ENCODE measurements around the gene UFSP1.

The UFSP1 gene

DNA sequence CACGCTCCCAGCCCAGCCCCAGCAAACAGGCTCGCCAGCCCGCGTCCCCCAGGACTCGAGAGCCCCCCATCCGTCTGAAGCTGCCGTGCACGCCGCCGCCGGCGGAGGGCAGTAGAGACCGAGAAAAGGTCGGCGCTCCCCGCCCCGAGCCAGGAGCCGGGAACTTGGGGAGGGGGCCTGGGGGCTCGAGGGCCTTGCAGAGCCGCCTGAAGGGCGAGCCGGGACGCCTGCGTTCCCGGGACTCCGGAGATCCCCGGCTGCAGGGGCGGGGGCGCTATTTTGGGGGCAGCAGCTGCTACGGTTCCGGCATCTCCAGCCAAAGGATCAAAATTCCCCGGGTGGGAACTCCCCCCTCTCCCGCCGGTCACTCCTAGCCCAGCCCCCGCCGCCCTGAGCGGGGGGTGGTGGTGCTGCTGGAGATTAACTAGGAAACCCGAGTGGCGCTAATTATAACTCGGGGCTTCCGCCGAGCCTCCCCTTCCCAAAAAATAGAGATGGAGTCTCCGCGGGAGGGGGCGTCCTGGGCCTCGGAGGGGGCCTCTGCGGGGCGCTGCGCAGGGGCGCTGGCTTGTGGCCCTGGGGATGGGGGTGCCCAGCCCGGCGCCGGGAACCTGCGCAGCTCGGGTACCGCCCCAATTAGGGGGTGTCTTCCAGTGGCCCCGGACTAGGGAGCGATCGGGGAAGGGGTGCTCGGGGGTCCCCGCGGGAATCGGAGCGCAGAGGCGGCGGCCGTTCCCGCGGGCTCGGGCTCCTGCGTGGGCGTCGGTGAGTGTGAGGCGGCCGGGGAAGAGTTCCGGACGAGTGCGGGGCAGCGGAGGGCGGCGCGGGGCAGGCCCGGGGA is 5.6 kb upstream of the UFSP1 start:
- DNase-seq: peak; percentile 31 to 68

DNA sequence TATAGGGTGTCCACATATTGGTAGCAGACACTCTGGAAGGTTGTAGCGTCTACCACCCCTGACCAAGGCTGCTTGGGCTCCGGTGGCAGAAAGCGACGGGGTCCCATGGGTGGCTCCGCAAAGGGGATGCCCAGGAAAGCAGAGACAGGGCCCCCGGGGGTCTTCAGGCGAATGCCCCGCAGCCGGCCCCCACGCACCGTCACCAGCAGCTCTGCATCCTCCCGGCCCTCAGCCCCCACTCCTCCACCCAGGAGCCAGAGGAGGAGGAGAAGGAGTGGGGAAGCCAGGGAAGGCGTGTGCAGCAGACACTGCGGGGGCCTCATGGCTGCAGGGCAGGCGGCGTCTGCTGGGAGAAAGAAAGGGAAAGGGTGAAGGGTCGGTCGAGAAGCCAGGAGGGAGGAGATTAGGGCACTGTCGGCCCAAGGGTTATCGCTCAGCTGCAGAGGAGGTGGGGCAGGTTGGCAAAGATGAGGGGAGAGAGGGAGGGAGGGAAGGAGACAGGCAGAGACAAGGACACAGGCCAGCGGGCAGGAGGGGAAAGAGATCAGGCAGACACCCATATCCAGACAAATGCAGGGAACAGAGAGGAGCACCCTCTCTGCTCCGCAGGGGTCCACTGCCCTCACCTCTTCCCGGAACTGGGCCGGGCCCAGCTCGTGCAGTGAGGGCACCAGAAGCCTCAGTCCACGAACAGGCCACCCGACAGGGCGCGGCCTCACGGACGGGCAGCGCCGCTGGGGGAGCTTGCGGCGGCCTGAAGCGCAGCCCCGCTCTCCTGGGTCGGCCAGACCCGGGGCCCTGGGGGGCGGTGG is 4.6 kb upstream of the UFSP1 start:
- DNase-seq: no peak

DNA sequence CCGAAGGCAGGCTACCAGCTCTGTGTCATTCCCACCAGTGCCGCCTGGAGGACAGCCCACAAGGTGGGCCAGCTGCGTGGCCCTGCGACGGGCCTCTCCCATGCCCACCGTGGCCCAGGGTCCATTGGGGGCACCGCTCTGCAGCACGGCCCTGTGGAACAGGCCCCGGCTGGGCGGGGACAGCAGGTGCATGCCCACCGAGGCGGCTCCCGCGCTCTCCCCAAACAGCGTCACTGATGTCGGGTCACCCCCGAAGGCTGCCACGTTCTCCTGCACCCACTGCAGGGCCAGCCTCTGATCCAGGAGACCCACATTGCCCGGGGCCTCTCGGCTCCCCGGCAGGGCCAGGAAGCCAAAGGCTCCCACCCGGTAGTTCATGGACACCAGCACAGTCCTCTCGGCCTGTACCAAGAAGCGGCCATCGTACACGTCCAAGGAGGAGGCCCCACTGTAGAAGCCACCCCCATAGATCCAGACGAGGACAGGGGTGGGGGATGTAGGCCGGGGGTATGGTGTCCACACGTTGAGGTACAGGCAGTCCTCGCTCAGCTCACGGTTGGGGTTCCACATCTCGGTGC is 3.9 kb upstream of the UFSP1 start:
- no peak for DNase-seq

DNA sequence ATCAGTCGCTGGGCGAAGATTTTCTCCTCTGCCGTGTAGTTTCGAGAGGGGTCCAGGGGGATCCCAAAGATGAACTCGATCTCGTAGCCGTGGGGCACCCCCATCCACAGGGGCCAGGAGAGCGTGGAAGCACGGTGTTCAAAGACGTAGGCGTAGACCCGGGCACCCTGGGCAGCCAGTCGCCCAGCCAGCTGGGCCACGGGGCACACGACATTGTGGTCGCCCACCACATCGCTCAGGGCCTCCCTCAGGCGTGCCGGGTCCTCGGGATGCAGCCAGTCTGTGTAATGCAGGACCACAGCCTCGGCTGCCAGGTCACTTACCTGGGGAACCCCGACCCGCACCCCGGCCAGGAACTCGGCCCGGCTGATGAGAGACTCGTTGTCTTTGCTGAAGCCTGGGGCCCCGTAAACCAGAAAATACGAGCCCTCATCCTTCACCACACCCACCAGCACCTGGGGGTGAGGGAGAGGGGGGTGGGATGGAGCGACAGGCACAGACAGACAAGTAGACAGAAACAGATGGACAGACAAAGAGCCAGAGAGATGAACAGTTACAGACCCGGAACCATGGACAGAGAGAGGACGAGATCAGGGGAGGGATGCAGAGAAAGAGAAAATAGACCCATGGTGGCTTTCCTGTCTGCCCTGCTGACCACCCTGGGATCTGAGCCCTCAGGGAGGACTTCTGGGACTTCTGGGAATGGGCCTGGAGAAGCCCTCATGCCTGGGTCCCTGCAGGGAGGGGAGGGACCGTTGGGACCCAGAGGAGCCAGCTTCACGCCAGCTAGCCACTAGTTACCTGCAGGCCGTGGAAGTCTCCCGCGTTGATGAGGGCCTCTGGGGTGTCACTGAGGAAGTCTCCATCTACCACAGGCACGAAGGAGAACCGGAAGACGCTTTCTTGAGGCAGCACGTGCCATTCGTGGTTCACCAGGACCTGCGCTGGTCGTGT is 3.1 kb upstream of the UFSP1 start:
- DNase-seq: no peak

DNA sequence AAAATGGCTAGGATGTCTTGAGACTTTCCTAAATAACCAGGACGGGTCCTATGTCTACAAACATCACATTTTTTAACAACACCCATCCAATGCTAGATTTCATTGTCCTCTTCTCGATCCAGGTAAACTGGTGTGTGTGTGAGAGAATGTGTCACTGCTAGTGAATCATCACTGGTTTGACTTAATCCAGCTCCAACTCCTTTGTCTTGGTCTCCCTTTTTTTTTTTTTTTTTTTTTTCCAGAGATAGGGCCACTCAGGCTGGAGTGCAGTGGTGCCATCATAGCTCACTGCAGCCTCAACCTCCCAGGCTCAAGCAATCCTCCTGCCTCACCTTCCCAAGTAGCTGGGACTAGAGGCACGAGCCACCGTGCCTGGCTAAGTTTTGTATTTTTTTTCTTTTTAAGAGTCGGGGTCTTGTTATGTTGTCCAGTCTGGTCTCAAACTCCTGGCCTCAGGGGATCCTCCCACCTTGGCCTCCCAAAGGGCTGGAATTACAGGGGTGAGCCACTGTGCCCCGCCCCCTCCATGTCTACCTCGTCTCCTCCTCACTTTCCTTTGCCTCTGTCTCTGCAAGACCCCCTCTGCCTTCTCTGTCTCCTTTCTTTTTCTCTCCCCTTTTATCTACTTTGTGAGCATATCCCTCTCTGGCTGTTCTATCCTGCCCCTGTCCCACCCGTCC is 2.2 kb upstream of the UFSP1 start:
- no peak for DNase-seq

DNA sequence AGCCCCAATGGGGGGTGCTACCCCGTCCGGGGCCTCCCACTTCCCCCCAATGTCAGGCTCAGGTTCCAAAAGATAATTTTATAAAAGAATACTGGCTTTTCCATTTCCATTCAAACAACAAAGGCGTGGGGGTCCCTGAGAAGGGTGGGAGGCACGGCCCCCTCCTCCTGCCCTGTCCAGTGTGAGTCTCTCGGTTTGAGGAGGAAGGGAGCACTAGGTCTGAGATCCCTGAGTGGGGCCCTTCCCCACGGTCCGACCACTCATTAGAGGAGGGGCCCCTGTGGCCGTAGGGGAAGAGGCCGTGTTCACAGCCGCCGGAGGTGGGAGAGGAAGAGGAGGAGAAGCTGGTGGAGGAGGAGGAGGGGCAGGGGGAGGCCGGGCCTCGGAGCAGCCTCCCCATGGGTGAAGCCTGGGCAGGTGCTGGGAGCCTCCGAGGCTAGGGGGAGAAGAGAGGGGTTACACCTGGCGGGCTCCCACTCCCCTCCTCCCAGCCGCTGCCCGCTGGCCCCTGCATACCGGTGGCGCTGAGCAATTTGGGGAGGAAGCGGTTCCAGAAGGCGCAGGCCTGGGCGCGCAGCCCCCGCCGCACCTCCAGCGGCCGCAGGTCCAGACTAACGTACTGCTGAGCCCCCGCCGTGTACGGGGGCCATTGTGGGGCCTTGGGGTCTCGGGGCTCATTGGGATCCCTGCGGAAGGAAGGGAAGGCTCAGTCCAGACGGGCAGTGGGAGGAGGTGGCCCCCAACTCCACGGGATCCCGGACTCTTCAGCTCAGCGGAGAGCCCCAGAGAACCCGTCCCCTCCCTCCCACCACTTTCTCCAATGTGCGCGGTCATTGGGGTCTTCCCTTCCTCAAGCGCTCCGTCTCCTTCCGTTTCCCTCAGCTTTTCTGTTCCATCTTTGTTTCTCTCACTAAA is 1.4 kb upstream of the UFSP1 start:
- no peak for DNase-seq

DNA sequence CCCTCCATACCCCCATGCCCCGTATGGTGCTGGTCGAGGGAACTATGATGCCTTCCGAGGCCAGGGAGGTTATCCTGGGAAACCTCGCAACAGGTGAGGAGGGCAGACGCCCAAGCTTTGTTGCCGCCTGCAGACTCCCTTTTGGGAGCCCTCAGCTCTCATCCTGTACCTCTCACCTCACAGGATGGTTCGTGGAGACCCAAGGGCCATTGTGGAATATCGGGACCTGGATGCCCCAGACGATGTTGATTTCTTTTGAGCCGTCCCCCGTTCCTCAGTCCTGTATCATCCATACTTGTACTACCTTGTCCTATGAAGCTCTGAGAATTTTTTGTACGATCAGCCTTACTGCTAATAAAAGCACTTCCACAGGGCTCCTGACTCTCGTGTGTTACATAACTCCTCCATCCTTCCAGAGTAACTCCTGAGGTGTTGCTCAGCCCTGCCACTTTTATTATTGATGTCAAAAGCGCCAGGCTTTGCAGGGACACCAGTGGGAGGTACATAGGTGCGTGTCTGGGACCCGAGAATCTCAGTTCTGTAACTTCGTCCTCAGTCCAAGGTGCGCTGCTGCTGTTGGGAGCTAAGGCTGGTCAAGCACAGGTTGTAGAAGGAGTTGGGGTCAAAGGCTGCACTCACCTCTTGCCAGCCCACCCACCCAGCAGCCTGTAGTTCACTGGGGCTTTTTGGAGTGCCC is 1.1 kb downstream of the UFSP1 start:
- no peak for DNase-seq

DNA sequence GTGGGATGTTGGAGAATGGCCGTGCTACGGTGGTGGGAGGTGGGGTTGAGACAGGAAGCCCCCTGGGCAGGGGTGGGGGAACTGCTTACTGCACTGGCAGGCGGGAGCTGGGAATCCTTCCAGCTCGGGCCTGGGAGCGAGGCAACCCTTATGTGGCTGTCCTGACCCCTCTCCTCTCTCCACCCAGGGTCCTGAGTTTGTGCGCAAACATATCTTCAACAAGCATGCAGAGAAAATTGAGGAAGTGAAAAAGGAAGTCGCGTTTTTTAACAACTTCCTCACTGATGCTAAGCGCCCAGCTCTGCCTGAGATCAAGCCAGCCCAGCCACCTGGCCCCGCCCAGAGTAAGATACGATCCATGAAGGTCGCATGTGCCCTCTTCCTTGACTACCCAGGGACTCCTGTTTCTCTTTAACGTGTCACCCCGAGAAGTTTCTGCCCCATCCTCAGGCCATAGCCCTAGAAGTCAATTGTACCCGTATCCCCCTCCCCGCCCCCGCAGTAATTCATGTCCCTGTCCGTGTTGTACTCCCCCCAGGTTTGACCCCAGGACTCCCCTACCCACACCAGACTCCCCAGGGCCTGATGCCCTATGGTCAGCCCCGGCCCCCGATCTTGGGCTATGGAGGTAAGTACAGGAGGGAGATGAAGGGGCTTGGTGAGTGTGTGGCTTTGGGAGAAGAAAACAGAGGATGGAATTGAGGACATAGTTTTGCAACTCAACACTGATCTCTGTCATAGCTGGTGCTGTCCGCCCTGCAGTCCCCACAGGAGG is 1.8 kb downstream of the UFSP1 start:
- no peak for DNase-seq

DNA sequence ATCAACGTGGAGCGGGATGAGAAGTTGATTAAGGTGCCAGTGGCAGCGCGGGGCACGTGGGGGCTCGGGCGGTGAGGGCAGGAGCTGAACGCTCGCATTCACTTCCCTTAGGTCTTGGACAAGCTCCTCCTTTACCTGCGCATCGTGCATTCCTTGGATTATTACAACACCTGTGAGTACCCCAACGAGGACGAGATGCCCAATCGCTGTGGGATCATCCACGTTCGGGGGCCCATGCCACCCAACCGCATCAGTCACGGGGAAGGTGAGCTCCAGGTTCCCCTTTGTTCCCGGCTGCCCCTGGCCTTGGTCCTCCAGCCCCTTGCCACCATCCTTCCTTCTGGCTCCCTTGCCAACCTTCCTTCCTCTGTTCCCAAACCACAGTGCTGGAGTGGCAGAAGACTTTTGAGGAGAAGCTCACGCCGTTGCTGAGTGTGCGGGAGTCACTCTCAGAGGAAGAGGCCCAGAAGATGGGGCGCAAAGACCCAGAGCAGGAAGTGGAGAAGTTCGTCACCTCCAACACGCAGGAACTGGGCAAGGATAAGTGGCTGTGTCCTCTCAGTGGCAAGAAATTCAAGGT is 2.5 kb downstream of the UFSP1 start:
- DNase-seq: no peak

DNA sequence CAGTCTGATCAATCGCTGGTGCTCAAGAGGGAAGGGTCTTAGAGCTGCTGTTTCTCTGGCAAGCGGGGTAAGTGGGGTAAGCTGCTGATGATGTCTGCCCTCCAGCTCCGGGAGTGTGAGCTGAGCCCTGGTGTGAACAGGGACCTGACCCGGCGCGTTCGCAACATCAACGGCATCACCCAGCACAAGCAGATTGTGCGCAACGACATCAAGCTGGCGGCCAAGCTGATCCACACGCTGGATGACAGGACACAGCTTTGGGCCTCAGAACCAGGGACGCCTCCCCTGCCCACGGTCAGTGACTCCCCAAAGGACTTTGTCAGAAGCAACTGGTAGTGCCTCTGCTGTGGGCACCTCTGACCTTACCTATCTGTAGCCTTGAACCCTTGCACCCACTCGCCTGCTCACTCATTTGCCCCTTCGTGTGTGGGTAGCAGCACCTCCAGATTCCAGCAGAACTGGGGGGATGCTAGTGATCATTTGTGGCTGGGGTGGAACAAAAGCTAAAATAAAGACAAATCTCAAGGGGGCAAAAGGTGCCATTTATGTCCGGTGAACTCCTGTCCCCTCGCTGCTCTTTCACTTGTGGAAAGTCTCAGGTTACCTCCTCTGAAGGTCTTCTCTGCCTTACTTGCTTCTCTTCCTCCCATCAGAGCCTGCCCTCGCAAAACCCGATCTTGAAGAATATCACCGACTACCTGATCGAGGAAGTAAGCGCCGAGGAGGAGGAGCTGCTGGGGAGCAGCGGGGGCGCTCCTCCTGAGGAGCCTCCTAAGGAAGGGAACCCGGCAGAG is 3.2 kb downstream of the UFSP1 start:
- no peak for DNase-seq

DNA sequence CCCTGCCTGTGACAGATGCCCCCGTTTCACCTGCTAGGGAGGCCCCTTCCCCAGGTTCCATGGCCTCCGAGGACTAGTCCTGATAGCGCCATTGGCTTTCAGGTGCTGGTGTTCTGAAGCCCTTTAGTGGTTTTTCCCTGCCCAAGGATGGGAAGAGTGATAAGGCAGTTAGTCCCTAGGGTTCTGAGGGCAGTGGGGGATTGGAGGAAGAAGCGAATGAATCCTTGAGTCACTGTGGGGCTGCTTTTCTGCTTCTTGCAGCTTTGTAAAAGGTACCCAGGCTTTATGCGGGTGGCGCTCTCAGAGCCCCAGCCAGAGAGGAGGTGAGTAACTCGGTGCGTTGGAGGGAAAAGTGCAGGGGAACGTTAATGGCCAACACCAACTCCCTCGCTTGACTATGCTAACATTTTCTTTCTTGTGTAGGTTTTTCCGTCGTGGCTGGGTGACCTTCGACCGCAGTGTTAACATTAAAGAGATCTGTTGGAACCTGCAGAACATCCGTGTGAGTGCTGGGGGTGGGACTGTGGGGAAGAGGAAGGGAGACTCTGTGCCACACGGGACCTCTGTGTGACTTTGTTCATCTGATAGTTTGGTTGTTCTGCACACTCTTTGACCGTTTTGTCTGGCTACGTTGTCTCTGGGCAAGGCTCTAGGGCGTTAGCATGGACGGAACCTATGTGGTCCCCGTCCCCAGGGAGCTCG is 3.9 kb downstream of the UFSP1 start:
- DNase-seq: no peak

DNA sequence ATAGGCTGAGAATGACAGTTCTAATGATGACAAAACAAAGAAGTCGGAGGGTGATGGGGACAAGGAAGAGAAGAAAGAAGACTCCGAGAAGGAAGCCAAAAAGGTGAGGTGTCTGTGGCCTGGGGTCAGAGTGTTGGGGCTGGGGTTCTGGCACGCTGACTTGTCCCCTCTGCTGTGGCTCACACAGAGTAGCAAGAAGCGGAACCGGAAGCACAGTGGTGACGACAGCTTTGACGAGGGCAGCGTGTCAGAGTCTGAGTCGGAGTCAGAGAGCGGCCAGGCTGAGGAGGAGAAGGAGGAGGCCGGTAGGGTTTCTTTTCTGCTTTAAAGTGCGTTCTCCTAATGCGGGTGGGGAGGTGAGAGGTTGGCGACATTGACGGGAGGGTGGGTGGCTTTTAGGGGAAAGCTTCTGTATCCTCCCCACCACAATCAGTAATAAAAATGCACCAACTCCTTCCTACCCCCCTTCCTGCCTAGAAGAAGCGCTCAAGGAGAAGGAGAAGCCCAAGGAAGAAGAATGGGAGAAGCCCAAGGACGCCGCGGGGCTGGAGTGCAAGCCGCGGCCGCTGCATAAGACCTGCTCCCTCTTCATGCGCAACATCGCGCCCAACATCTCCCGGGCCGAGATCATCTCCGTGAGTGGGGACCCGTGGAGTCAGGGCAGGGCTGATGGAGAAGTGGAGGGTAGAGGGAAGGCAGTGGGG is 4.6 kb downstream of the UFSP1 start:
- DNase-seq: no peak

DNA sequence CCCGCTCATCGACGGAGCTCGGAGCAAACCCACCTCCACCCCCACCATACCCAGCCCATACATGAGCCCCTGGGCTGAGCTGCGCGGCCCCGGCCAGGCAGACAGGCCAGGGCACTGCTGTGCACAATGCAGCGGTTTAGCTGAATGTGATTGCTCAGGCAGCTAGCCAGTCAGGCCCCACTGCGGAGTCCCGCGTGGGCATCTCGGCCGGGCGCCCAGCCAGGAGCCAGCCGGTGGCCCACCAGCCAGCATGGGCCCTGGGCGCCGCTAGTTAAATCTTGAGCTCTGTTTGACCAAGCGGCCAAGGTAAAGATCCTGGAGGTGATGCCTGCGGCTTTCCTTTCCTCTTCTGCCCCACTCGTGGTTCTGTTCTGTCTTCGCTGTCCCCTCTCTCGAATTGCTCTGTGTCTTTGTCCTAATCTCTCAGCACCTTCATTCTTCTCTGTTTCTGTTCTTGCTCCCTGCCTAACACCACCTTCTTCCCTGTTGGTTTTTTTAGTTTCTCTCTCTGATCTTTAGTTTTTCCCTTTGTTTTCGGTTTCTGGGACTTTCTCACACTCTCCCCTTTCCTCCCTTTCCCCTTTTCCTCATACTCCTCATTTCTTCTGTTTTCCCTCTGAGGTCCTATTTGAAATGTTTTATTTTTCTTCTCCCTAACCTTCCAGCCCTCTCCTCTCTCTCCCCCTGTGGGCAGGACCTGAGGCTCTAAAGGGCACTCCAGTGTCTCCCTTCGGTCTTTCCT is 6.6 kb downstream of the UFSP1 start:
- DNase-seq: no peak

DNA sequence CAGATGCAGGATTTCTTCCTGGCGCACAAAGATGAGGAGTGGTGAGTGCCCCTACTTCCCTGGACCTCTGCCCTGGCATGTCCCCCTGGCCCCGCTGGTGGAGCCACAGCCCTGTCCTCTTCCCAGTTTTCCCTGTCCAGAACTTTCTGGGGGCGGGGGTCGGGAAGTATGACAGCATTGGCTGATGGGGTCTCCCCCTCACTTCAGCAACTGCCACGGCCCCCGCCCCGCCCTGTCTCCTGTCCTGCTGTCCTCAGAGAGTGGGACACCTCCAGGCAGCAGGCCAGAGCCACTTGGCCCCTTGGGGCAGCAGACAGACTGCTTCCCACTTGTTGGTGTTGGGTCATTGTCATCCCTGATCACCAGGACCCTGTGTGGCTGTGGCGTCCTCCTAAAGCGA is 7.3 kb downstream of the UFSP1 start:
- DNase-seq: no peak

DNA sequence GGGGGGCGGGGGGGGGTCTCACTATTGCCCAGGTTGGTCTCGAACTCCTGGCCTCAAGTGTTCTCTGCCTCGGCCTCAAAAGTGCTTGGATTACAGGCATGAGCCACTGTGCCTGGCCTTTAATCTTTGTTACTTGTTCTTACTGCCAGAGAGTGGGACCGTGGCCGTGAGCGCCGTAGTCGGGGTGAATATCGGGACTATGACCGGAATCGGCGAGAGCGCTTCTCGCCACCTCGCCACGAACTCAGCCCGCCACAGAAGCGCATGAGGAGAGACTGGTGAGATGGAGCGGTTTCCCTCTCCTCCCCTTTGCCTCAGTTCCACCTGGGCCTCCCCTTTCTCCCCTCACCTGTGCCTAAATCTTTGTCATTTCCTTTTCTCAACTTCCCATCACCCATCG is 8.4 kb downstream of the UFSP1 start:
- no peak for DNase-seq

DNA sequence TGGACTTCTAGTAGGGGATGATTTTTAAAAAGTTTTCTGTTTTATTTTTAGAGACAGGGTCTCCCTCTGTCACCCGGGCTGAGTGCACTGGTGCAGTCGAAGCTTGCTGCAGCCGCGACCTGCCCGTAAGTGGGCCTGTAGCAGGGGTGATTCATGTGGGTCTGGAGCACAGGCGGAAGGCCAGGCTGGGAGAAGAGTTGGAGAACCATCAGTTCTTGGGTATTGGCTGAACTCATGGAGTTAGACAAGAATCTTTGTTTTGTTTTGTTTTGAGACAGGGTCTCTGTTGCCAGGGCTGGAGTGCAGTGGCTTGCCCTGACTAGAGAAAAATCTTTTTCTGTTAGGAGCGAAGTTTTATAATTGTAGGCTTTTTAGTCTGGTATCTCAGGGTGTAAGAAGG is 8.9 kb downstream of the UFSP1 start:
- no peak for DNase-seq
